DOHH2 (cell line): ENCODE measurements around the gene TTI1.

Experiments
- H3F3A ChIP-seq: fragments of 200-600 bp; sonication (generic), shearing (Covaris generic); 2 replicates; pipeline ENCODE4 v1.6.0; 2016; ENCODE audit warnings: antibody characterized with exemption, mild to moderate bottlenecking; ENCODE audit not compliant: control insufficient read depth, insufficient read depth
- H3K27ac ChIP-seq: fragments of 200-600 bp; sonication (generic); 2 replicates; pipeline ENCODE4 v1.5.1; 2014; ENCODE audit warnings: low read depth, mild to moderate bottlenecking, low read length, moderate library complexity
- H3K27me3 ChIP-seq: fragments of 200-600 bp; sonication (generic); 2 replicates; pipeline ENCODE4 v1.6.1; 2014; ENCODE audit warnings: mild to moderate bottlenecking, low read length, mixed read lengths; ENCODE audit not compliant: control insufficient read depth
- H3K36me3 ChIP-seq: fragments of 200-600 bp; sonication (generic); 2 replicates; pipeline ENCODE4 v1.6.1; 2014; ENCODE audit warnings: mild to moderate bottlenecking, low read length, moderate library complexity, mixed read lengths; ENCODE audit not compliant: control insufficient read depth
- H3K4me1 ChIP-seq: fragments of 200-600 bp; sonication (generic); 2 replicates; pipeline ENCODE4 v1.6.1; 2014; ENCODE audit warnings: mild to moderate bottlenecking, low read length, mixed read lengths; ENCODE audit not compliant: control insufficient read depth
- H3K4me2 ChIP-seq: fragments of 200-600 bp; sonication (generic); 2 replicates; pipeline ENCODE4 v1.6.0; 2014; ENCODE audit warnings: mild to moderate bottlenecking, low read length, moderate library complexity
- H3K4me3 ChIP-seq: fragments of 200-600 bp; sonication (generic); 2 replicates; pipeline ENCODE4 v1.5.1; 2014; ENCODE audit warnings: mild to moderate bottlenecking, low read length, mixed read lengths
- H3K79me2 ChIP-seq: fragments of 200-600 bp; sonication (generic); 2 replicates; pipeline ENCODE4 v1.6.1; 2014; ENCODE audit warnings: mild to moderate bottlenecking, low read length, mixed read lengths; ENCODE audit not compliant: control insufficient read depth
- H3K9me2 ChIP-seq: fragments of 200-600 bp; sonication (generic); replicated peaks from 2 replicates; pipeline ENCODE4 v1.6.1; 2014; ENCODE audit warnings: mild to moderate bottlenecking, low read length, mixed read lengths; ENCODE audit not compliant: control insufficient read depth
- H3K9me3 ChIP-seq: fragments of 200-600 bp; sonication (generic); 2 replicates; pipeline ENCODE4 v1.6.1; 2014; ENCODE audit warnings: antibody characterized with exemption, low read length, mixed read lengths; ENCODE audit not compliant: control insufficient read depth, insufficient read depth
- H4K20me1 ChIP-seq: fragments of 200-600 bp; sonication (generic); 2 replicates; pipeline ENCODE4 v1.6.0; 2014; ENCODE audit warnings: low read depth, mild to moderate bottlenecking, antibody characterized with exemption, low read length, moderate library complexity; ENCODE audit not compliant: control insufficient read depth, insufficient read depth
- CTCF ChIP-seq: fragments of 200-600 bp; sonication (generic); IDR thresholded peaks from one replicate; pipeline ENCODE4 v1.5.1; 2014; ENCODE audit warnings: antibody characterized with exemption, mild to moderate bottlenecking, low read depth, low read length; ENCODE audit not compliant: poor library complexity, severe bottlenecking
- EZH2phosphoT487 ChIP-seq: fragments of 200-600 bp; sonication (generic); IDR thresholded peaks from 2 replicates; pipeline ENCODE4 v1.6.1; 2017; ENCODE audit warnings: borderline replicate concordance, mild to moderate bottlenecking, antibody characterized with exemption, low read length, moderate library complexity, mixed read lengths

Gene TTI1

DNA sequence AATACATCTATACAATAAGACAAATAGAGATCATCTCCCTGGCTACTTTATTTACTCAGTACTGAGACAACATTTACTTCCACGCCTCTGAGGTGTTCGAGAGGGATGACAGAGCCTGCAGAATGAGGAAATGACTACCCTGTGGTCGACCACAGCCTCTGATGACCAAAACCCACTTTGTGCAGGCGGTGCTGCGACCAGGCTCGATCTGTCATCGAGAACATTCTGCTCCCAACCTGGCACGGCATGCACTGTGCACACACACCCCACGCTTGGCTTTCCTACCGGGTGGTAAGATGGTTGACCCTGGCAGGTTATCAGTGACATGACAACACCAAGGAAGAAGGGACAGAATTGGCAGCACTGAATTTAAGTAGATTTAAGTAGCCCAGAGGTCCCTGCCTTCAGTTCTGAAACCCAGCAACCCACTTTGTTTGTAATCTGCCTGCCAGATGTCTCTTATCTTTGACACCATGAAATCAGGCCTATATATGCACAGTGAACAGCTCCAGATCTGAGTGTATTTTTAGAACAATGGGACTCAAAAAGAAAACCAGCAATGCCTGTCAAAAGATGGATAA, 42.6 kb downstream of the TTI1 start:
- no peak overlapping the region for H3K27ac ChIP-seq

GRCh38 chr20:37989601-37990295, 43.5 kb downstream of the TTI1 start:
- TF ChIP-seq CTCF (no peak), EZH2phosphoT487 (no peak)
- peaks cover 9% of the 10 kb centered on the region for H4K20me1 ChIP-seq
- no peaks in the 10 kb centered on the region for H3K9me3 ChIP-seq
- H3K79me2 ChIP-seq = no peaks in the 10 kb centered on the region
- H3K36me3 ChIP-seq = peaks cover 48% of the 10 kb centered on the region
- no peak overlapping the region for H3K4me2 ChIP-seq
- H3K27me3 ChIP-seq = no peaks in the 10 kb centered on the region
- no peak overlapping the region for H3K4me3 ChIP-seq
- H3F3A ChIP-seq = no peaks in the 10 kb centered on the region
- H3K4me1 ChIP-seq = peaks cover 10% of the 10 kb centered on the region
- H3K9me2 ChIP-seq = no peaks in the 10 kb centered on the region
- no peak overlapping the region for H3K27ac ChIP-seq

More for the DNA sequence above, 42.6 kb downstream of the TTI1 start:
- peaks cover 10% of the 10 kb centered on the region for H3K4me1 ChIP-seq
- H3F3A ChIP-seq = no peaks in the 10 kb centered on the region
- TF ChIP-seq EZH2phosphoT487 = no peak
- no peak for TF ChIP-seq CTCF
- no peak overlapping the region for H3K4me3 ChIP-seq
- no peak overlapping the region for H3K4me2 ChIP-seq
- H3K9me2 ChIP-seq = no peaks in the 10 kb centered on the region
- peaks cover 55% of the 10 kb centered on the region for H3K36me3 ChIP-seq
- no peaks in the 10 kb centered on the region for H3K27me3 ChIP-seq
- peaks cover 9% of the 10 kb centered on the region for H4K20me1 ChIP-seq
- H3K9me3 ChIP-seq = no peaks in the 10 kb centered on the region
- no peaks in the 10 kb centered on the region for H3K79me2 ChIP-seq

- H3K27ac ChIP-seq = no peak overlapping the region
Measured at GRCh38 chr20:37988306-37988954, 44.8 kb downstream of the TTI1 start.

More at GRCh38 chr20:37988306-37988954, 44.8 kb downstream of the TTI1 start:
- Histone ChIP-seq H3K4me3 (no peak overlapping the region), H3F3A (no peaks in the 10 kb centered on the region), H3K27me3 (no peaks in the 10 kb centered on the region), H3K9me3 (no peaks in the 10 kb centered on the region), H3K4me1 (peaks cover 10% of the 10 kb centered on the region), H3K36me3 (peaks cover 38% of the 10 kb centered on the region), H3K79me2 (no peaks in the 10 kb centered on the region), H3K9me2 (no peaks in the 10 kb centered on the region), H3K4me2 (no peak overlapping the region), H4K20me1 (peaks cover 7% of the 10 kb centered on the region)
- TF ChIP-seq CTCF (no peak), EZH2phosphoT487 (no peak)
